Endothelial cell of umbilical vein (primary cell): Measurements from ENCODE around the gene KCMF1.

Experiments
- CTCF ChIP-seq, 2 donors: IDR thresholded peaks; 1 replicate in 1 of 2; 2 replicates in 1 of 2; pipeline ENCODE4 v1.5.1; 2011; ENCODE audit warnings: low read length in 2 of 2, mild to moderate bottlenecking in 2 of 2, moderate library complexity in 2 of 2, control low read depth in 1 of 2, inconsistent platforms in 1 of 2, low read depth in 1 of 2; ENCODE audit not compliant: insufficient read depth in 1 of 2; ENCODE audit errors: extremely low read depth in 1 of 2
- EZH2 ChIP-seq: IDR thresholded peaks from 2 replicates; pipeline ENCODE4 v1.6.1; 2012; ENCODE audit warnings: borderline replicate concordance, low read depth, mild to moderate bottlenecking, moderate library complexity, low read length, inconsistent platforms; ENCODE audit not compliant: severe bottlenecking
- FOS ChIP-seq: IDR thresholded peaks from 2 replicates; pipeline ENCODE4 v1.6.1; 2011; ENCODE audit warnings: mild to moderate bottlenecking, low read length, moderate library complexity, borderline replicate concordance; ENCODE audit not compliant: insufficient read depth
- GATA2 ChIP-seq: IDR thresholded peaks from 2 replicates; pipeline ENCODE4 v1.7.0; 2011; ENCODE audit warnings: low read depth, mild to moderate bottlenecking, moderate library complexity, mixed read lengths, low read length; ENCODE audit not compliant: insufficient read length, insufficient read depth
- JUN ChIP-seq: IDR thresholded peaks from 2 replicates; pipeline ENCODE4 v1.6.1; 2011; ENCODE audit warnings: borderline replicate concordance, low read depth; ENCODE audit not compliant: insufficient read length, insufficient read depth
- MAX ChIP-seq: IDR thresholded peaks from 2 replicates; pipeline ENCODE4 v1.6.1; 2011; ENCODE audit not compliant: insufficient read depth, insufficient read length
- MYC ChIP-seq: IDR thresholded peaks from one replicate; pipeline ENCODE4 v1.6.1; 2011; ENCODE audit warnings: mild to moderate bottlenecking, low read depth, low read length
- POLR2A ChIP-seq: IDR thresholded peaks from 2 replicates; pipeline ENCODE4 v1.6.1; 2012; ENCODE audit warnings: low read depth, mild to moderate bottlenecking, control low read depth, low read length
- POLR2AphosphoS5 ChIP-seq: IDR thresholded peaks from 2 replicates; pipeline ENCODE4 v1.6.1; 2012; ENCODE audit warnings: low read depth, mild to moderate bottlenecking, control low read depth, low read length, moderate library complexity; ENCODE audit not compliant: insufficient read depth

GRCh38 chr2:85076618-85077274 is 105.8 kb downstream of the KCMF1 start:
- TF ChIP-seq POLR2AphosphoS5 (no peak), CTCF (IDR thresholded peaks at IDR 0.05; ENCODE audit: extremely low read depth in 1 of 2, insufficient read depth in 1 of 2, low read depth in 1 of 2, low read length in 2 of 2) (no peak), POLR2A (no peak), EZH2 (no peak), JUN (no peak), MAX (no peak), GATA2 (no peak), MYC (no peak), FOS (no peak)
